T-helper 17 cell (primary cell): ENCODE results near the gene PRRC2B. TPM values are rescaled to one million over a fixed set of nuclear protein-coding genes. Genes with fewer than 3 reads are reported as not detected.

Experiments
- ATAC-seq: fragments of 150-1000 bp; cut with Tn5 transposase; 2 replicates; pipeline ENCODE4 v1.10.0; 2021; ENCODE audit warnings: mild to moderate bottlenecking, moderate library complexity
- DNase-seq, 3 donors: peaks; one replicate each; pipeline versions ENCODE4 v3.0.0 to v3.0.0-alpha.2; 2020 to 2021
- H3K9me3 ChIP-seq: one replicate; pipeline ENCODE4 v1.7.0; 2013; ENCODE audit warnings: low read length, mild to moderate bottlenecking; ENCODE audit not compliant: control insufficient read depth, poor library complexity, severe bottlenecking
- H3K27ac Mint-ChIP-seq: one replicate; pipeline ENCODE4 v1.8.0; 2022; ENCODE audit warnings: mild to moderate bottlenecking, moderate library complexity, mixed read lengths
- H3K27me3 Mint-ChIP-seq: one replicate; pipeline ENCODE4 v1.8.0; 2022; ENCODE audit warnings: mixed read lengths
- H3K36me3 Mint-ChIP-seq: one replicate; pipeline ENCODE4 v1.8.0; 2022; ENCODE audit warnings: low read depth, mixed read lengths
- H3K4me1 Mint-ChIP-seq: one replicate; pipeline ENCODE4 v1.8.0; 2022; ENCODE audit warnings: mild to moderate bottlenecking, mixed read lengths
- H3K4me3 Mint-ChIP-seq: one replicate; pipeline ENCODE4 v1.8.0; 2022; ENCODE audit warnings: mild to moderate bottlenecking, moderate library complexity, mixed read lengths
- total RNA-seq, 4 donors: library from RNA in 2 of 4; stranded (reverse) in 2 of 4; gene quantifications; one replicate each; pipeline ENCODE4 v1.2.3 and lab custom pipeline; 2022 to 2026

The PRRC2B gene
- total RNA-seq, 2 donors from 2014 or later: 193 to 241 TPM

DNA sequence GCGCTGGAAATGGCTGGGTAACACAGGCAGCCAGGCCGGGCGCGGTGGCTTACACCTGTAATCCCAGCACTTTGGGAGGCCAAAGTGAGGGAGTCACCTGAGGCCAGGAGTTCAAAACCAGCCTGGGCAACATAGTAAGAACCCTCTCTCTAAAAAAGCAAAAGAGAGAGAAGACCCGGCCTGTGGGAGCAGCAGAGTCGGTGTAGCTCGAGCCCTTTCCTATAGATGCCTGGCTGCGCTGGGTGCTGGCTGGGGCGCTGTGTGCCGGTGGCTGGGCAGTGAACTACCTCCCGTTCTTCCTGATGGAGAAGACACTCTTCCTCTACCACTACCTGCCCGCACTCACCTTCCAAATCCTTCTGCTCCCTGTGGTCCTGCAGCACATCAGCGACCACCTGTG, 127.9 kb downstream of the PRRC2B start:
- Mint-ChIP-seq H3K27ac (no peak overlapping the region), H3K4me3 (no peak overlapping the region), H3K36me3 (peaks cover 3% of the 10 kb centered on the region), H3K27me3 (no peaks in the 10 kb centered on the region), H3K4me1 (peaks cover 2% of the 10 kb centered on the region)
- no peak for DNase-seq
- no peak for ATAC-seq
- no peaks in the 10 kb centered on the region for H3K9me3 ChIP-seq

DNA sequence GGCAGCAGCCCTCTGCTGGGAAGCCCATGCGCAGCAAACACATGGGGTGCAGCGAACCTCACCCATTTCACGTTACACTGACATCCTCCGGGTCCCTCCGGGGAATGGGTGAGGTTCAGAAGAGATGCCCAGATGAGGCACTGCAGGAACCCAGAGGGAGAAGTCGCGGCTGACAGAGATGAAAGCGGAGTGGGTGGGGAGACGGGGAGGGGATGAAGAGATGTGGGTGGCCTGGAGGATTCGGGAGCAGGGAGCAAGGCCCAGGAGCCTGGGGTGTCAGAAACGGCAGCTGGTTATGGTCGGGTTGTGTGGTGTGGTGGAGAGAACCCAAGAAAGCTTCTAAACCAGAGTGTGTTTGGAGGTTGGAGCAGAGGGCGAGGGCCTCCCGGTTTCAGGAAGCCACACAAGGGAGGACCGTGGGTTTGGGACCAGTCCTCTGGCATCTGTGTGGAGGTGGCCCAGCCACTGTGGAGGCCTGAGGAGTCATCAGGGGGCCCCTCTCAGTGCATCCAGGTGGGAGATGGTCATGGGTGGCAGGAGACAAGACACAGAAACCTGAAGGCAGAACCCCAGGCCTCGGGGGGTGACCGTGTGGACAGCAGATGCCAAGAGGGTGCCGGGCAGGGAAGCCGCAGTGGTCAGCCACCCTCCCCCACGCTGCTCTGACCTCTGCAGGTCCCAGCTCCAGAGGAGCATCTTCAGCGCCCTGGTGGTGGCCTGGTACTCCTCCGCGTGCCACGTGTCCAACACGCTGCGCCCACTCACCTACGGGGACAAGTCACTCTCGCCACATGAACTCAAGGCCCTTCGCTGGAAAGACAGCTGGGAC, 128.6 kb downstream of the PRRC2B start:
- peaks cover 2% of the 10 kb centered on the region for H3K4me1 Mint-ChIP-seq
- H3K4me3 Mint-ChIP-seq: no peak overlapping the region
- no peaks in the 10 kb centered on the region for H3K9me3 ChIP-seq
- no peak overlapping the region for H3K27ac Mint-ChIP-seq
- peaks cover 3% of the 10 kb centered on the region for H3K36me3 Mint-ChIP-seq
- ATAC-seq: no peak
- no peaks in the 10 kb centered on the region for H3K27me3 Mint-ChIP-seq
- no peak for DNase-seq

DNA sequence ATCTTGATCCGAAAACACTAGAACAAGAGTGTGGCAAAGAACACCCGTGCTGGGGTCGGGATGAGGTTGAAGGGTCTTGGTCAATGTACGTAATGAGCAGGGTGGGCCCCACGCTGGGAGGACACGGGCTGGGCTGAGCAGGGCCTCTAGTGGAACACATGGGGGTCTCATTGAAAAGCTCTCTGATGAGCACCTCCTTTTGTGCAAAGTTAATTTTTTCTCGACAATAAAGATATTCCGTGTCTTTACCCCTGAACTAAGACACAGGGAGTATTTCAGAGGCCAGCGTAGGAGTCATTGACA, 129.2 kb downstream of the PRRC2B start:
- no peak for ATAC-seq
- Mint-ChIP-seq H3K4me3 (no peak overlapping the region), H3K36me3 (peaks cover 3% of the 10 kb centered on the region), H3K27ac (no peak overlapping the region), H3K4me1 (peaks cover 2% of the 10 kb centered on the region), H3K27me3 (no peaks in the 10 kb centered on the region)
- DNase-seq: no peak
- H3K9me3 ChIP-seq: no peaks in the 10 kb centered on the region

DNA sequence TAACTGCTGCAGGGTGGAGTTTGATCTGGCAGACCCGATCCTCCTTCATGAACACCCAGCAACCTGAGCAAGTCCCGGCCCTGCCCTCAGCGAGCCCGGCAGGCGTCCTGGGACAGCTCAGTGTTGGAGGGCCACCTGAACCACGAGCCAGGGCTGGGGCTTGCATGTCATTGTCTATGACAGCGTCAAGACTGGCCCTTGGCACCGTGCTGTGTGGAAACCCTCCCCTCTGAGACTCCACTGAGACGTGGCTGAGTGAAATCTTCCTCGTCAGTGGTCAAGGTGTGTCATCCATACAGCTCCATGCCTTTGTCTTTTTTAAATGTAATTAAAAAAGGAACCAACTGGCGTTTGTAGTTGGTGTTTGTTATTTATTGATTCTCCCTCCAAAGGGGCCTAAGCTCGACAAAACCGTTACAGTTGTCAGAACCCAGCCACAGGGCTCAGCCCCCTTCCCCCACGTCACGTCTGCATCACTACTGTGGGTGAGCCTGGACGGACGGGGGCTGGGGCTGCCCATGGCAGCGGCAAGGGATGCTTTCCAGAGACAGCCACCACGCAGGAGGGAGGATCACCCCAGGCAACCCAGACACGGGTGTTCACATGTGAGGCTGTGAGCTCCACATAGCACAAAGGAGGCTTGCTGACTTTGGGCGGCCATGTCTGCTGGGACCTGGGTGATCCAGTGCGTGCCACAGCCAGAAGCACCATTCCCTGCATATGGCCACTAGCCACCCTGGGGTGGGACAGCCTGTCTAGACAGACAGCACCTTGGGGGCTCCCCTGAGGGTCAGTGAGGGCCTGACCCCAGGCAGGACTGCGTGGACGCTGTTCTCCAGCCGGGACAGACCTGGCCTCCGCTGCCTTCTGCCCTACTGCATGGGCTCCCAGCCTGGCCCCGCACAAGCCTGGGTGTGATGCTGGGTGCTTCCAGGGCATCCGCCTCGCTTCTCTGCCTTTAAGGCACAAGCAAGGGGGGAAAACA, 129.9 kb downstream of the PRRC2B start:
- H3K27me3 Mint-ChIP-seq: no peaks in the 10 kb centered on the region
- no peak for ATAC-seq
- peak overlapping the region; percentile 47 for H3K27ac Mint-ChIP-seq
- DNase-seq: no peak
- no peak overlapping the region for H3K4me3 Mint-ChIP-seq
- no peaks in the 10 kb centered on the region for H3K9me3 ChIP-seq
- H3K4me1 Mint-ChIP-seq: peaks cover 2% of the 10 kb centered on the region
- H3K36me3 Mint-ChIP-seq: peaks cover 3% of the 10 kb centered on the region

DNA sequence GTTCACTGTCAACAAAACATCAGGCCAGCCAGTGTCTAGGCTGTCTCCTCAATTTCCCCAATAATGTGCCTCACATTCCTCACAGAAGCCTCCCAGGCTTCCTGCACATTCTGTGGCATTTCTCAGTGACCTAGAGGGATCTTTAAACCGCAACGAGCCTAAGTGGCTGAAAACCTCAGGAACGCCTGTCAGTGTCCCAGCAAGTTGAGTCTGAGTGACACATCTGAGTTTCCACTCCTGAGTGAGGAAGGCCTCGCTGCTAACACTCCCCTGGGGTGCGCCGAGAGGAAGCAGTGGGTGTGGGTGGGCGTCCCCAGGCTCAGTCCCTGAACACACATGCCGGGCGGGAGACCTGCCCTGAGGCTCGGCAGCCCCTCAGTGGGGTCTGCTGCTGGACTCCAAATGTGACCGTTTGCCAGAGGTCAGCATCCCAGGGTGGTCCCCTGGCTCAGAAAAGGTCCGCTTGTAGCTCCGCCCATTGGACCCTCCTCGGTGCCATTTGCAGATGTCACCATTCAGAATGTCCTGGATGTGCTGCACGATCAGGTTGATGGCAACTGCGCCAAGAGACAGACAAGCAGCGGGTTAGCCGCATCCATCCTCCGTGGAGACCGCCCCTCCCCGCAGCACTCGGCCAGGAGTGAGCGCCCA, 130.9 kb downstream of the PRRC2B start:
- H3K9me3 ChIP-seq: no peaks in the 10 kb centered on the region
- Mint-ChIP-seq H3K36me3 (peaks cover 3% of the 10 kb centered on the region), H3K27ac (peak overlapping the region; percentile 47), H3K4me1 (peaks cover 2% of the 10 kb centered on the region), H3K4me3 (no peak overlapping the region), H3K27me3 (no peaks in the 10 kb centered on the region)
- DNase-seq (no peak), ATAC-seq (no peak)

DNA sequence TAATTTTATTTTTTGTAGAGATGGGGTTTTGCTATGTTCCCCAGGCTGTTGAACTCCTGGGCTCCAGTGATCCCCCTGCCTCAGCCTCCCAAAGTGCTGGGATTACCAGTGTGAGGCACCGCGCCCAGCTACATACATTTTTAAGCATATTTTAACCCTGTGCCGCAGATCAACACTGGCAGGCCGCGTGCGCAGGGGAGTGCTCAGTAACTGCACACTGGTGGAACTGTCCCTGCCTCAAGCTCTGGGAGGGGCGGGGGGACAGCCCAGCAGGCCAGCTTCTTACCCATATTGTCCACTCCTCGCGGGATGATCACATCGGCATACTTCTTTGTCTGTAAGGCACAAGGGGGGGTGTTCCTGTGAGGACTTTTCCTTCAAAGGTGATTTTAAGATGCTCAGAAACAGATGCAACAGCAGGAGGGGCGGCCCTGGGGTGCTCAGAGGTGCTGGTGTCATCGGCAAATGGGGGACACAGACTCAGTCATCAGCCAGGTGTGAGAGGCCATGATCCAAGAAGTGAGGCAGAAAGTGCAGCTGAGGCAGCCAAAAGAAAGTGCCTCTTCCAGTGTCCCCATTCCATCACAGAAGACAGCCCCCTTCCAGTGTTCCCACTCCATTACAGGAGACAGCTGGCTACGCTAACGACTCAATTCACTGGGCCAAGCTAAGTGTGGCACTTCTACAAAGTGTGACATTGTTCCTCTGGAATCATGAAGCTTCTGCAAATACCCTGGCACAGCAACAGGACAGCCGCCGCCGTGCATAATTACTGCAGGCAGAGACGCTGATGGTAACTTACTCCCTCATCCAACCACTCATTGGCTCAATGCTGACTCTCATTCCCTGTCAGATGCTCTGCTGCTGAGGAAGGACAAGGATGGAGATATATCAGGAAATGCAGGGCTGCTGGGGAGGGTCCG, 132.0 kb downstream of the PRRC2B start:
- Mint-ChIP-seq H3K27me3 (no peaks in the 10 kb centered on the region), H3K27ac (no peak overlapping the region), H3K36me3 (peaks cover 3% of the 10 kb centered on the region), H3K4me3 (no peak overlapping the region), H3K4me1 (peaks cover 2% of the 10 kb centered on the region)
- DNase-seq: no peak
- no peaks in the 10 kb centered on the region for H3K9me3 ChIP-seq
- no peak for ATAC-seq

DNA sequence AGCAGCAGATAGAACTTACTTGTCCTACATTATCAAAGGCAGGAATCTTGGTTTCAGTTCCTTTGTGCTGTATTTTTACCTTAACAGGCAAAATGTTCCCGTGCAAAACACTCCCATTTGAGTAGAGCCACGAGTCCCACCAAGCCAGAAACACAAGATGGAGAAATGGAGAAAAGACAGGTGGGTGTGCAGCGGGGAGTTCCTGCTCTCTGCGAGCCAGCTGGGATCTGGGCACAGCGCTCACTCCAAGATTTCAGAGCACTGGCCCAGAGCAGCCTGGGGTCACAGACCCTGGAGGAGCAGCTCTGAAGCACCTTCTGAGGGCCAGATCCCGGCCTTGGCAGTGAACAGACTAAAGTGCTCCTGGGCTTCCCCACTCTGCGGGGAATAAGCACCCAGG, 134.3 kb downstream of the PRRC2B start:
- Mint-ChIP-seq H3K27me3 (no peaks in the 10 kb centered on the region), H3K36me3 (no peaks in the 10 kb centered on the region), H3K4me3 (peak overlapping the region; percentile 28), H3K27ac (peak overlapping the region; percentile 84), H3K4me1 (no peaks in the 10 kb centered on the region)
- DNase-seq (no peak), ATAC-seq (no peak)
- no peaks in the 10 kb centered on the region for H3K9me3 ChIP-seq

DNA sequence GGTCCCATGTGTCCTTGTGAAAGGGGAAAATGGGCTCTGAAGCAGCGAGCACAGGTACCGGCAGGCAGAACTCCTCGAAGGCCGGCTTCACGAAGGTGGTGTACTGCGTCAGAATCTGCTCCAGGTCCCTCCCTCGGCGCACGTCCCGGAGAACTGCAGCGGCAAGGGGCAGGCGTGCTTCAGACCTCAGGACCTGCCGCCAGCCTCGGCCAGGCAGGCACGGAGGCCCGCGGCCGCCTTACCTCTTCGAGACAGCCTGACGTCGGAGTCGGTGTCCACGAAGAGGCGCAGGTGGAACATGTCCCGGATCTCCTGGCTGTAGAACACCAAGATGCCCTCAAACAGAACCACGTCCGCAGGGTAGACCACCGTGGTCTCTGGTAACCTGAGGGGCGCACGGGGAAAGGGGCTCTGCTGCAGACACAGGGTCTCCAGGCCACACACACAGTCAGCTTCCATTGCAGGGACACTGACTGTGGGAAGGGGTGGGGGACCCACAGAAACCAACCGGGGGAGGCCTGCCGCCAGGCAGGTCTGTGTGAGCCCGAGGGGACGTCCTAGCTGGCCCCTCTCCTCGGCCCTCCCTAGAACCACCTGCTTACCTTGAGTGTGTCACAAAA, 135.1 kb downstream of the PRRC2B start:
- H3K4me1 Mint-ChIP-seq: no peaks in the 10 kb centered on the region
- no peak overlapping the region for H3K27ac Mint-ChIP-seq
- ATAC-seq (no peak), DNase-seq (no peak)
- H3K27me3 Mint-ChIP-seq: no peaks in the 10 kb centered on the region
- H3K4me3 Mint-ChIP-seq: no peak overlapping the region
- H3K36me3 Mint-ChIP-seq: no peaks in the 10 kb centered on the region
- H3K9me3 ChIP-seq: no peaks in the 10 kb centered on the region

DNA sequence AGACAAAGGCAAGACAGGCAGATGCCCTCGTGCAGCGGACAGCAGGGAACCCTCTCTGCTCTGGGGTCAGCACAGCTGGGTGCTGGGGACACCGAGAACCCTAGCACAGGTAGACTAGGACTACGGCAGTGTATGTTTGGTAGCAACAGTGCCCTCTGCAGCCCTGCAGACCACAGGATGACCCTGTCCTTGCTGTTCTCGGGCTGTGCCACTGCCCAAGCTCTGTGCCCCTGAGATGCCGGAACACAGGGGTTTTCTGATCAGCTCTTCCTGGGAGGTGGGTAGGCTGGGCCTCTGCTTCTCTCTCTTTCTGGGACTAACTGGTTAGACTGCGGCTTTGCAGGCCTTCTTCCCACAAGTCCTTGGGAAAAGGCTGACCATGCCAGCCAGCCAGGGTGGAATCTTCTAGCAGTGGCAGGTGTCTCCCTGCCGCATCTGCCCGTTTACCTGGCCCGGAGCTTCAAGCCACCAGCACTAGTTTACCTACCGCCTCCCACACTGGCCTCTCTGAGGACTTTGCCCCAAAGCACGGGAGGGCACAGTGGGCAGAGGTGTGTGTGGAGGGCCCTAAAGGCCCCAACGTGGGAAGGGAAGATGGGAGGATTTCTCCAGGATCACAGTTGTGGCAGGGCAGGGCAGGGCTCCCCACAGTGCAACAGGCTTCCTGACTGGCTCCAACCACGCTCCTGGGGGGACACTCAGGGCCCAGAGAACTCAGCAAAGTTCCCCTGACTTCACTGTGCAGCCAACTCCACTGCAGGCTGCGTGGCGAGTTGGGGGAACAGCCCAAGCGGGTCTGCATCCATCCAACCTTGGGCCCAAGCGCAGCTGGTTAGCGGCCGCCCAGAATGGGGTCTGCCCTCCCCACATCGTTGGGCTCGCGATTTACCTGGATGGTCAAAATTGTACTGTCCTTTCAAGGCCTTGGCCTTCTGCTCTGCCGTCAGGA, 136.0 kb downstream of the PRRC2B start:
- DNase-seq: no peak
- ATAC-seq: no peak
- Mint-ChIP-seq H3K27me3 (no peaks in the 10 kb centered on the region), H3K27ac (peak overlapping the region; percentile 53), H3K36me3 (no peaks in the 10 kb centered on the region), H3K4me3 (peak overlapping the region; percentile 84), H3K4me1 (peaks cover 6% of the 10 kb centered on the region)
- H3K9me3 ChIP-seq: no peaks in the 10 kb centered on the region

DNA sequence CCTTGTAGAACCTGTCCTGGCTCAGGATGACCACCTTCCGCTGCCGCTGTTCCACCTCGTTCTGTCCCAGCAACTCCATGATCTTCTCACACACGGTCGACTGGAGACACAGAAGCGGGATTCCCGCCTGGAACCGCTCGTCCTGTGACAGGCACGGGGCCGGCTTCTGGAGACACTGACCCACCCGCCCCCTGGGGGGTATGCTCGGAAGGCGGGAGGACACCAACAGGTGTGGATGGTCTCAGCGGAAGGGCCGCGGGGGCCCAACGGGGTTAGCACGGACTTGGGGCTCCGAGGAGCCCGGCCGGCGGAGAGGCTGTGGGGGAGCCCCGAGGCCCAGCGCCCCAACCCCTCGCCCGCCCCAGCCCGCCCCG, 136.6 kb downstream of the PRRC2B start:
- no peaks in the 10 kb centered on the region for H3K9me3 ChIP-seq
- Mint-ChIP-seq H3K4me1 (peaks cover 7% of the 10 kb centered on the region), H3K4me3 (peak overlapping the region; percentile 84), H3K36me3 (no peaks in the 10 kb centered on the region), H3K27me3 (no peaks in the 10 kb centered on the region), H3K27ac (no peak overlapping the region)
- peak; percentile 10 for ATAC-seq
- no peak for DNase-seq

DNA sequence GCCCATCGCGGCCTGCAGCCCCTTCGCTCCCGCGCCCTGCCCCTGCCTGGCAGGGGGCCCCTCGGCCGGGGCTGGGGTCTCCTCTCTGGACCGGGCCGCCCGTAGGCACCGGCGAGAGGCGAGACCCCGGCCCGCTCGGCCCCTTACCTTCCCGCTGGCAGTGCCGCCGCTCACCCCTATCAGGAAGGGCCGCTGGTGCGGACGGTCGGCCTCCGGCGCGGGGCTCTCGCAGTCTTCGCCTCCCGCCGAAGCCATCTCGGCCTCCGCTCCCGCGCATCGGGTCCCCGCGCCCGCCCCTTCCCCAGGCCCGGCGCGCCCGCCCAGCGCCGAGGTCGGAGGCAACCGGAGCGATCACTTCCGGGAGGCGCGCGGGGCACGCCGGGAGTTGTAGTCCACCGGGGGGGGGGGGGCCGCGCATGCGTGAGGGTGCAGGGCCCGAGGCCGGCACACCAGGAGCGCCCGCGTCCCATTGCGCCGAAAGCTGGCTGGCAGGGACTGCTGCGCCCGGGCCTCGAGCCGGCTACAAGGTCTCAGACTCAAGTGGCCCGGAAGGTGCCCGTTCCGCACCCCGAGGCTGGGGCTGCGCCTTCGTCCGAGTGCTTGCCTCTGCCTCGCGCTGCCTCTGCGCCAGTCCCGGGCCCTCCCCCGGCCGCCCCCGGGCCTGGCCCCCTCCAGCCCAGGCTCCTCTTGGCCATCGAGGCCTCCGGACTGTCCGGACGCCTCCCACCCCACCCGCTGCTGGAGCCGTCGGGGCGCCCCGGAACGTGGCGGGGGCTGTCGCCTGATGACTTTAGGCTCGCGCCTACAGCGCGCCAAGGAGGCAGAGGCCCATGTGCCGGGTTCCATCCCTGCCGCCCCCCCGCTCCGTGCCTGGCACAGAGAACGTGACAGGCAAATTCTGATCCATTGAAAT, 137.3 kb downstream of the PRRC2B start, which contains the start of gene UCK1:
Gene UCK1 (minus strand): TSS at position 344 of the 913 bp plus-strand sequence. CDS start 89 bp downstream, at position 255.
- no peaks in the 10 kb centered on the region for H3K36me3 Mint-ChIP-seq
- H3K9me3 ChIP-seq: no peaks in the 10 kb centered on the region
- H3K4me1 Mint-ChIP-seq: peaks cover 7% of the 10 kb centered on the region
- peak; percentile 61 to 76 (median 74) for DNase-seq
- H3K27me3 Mint-ChIP-seq: no peaks in the 10 kb centered on the region
- peak within 1 kb of the TSS; percentile 84 for H3K4me3 Mint-ChIP-seq
- ATAC-seq: peak; percentile 98
- H3K27ac Mint-ChIP-seq: peak within 1 kb of the TSS; percentile 53
